A549 (cell line): Measurements from ENCODE around the gene ZBTB16.

ENCODE experiments used
- CHD4 ChIP-seq: fragments of 200-600 bp; sonication (generic); IDR thresholded peaks from 2 replicates; pipeline ENCODE4 v1.6.1; 2016; ENCODE audit warnings: antibody characterized with exemption, mild to moderate bottlenecking, borderline replicate concordance
- CTCF ChIP-seq: fragments of >200 bp; sonication (Bioruptor Twin); formaldehyde crosslinking; IDR thresholded peaks from 3 replicates; pipeline ENCODE4 v1.5.1; 2016
- EP300 ChIP-seq, 2 experiments: fragments of >200 bp; sonication (Bioruptor Twin); formaldehyde crosslinking; IDR thresholded peaks; 2 replicates in 1 of 2; 3 replicates in 1 of 2; pipeline ENCODE4 v1.6.1; 2016 to 2017
- HDAC2 ChIP-seq: fragments of 200-600 bp; sonication (generic); IDR thresholded peaks from 2 replicates; pipeline ENCODE4 v1.6.1; 2016
- HMGXB4 ChIP-seq: fragments of 250-450 bp; sonication (Bioruptor Pico); IDR thresholded peaks from 2 replicates; pipeline ENCODE4 v1.5.0; 2021; ENCODE audit warnings: mild to moderate bottlenecking, moderate library complexity, borderline replicate concordance
- KDM5A ChIP-seq: fragments of 200-600 bp; sonication (generic); IDR thresholded peaks from 2 replicates; pipeline ENCODE4 v1.6.1; 2016; ENCODE audit warnings: antibody characterized with exemption, mild to moderate bottlenecking
- MAX ChIP-seq: IDR thresholded peaks from 2 replicates; pipeline ENCODE4 v1.6.1; 2012
- RAD21 ChIP-seq, 2 experiments: fragments of >200 bp in 1 of 2; sonication (Bioruptor Twin) in 1 of 2; formaldehyde crosslinking in 1 of 2; IDR thresholded peaks in 1 of 2; conservative IDR thresholded peaks in 1 of 2; 2 replicates in 1 of 2; 3 replicates in 1 of 2; pipeline ENCODE4 v1.6.1; 2012 to 2018; ENCODE audit warnings: inconsistent platforms in 1 of 2
- REST ChIP-seq: fragments of 200-600 bp; sonication (generic); IDR thresholded peaks from 2 replicates; pipeline ENCODE4 v1.6.1; 2016; ENCODE audit warnings: antibody characterized with exemption, mild to moderate bottlenecking, moderate library complexity
- RFX5 ChIP-seq: fragments of 450-650 bp; IDR thresholded peaks from 2 replicates; pipeline ENCODE4 v1.7.1; 2014; ENCODE audit warnings: antibody characterized with exemption, mild to moderate bottlenecking, moderate library complexity
- USF2 ChIP-seq: fragments of 450-650 bp; IDR thresholded peaks from 2 replicates; pipeline ENCODE4 v1.6.1; 2014; ENCODE audit warnings: antibody characterized with exemption

- TF ChIP-seq REST, result no peak
- no peak for TF ChIP-seq CTCF
- no peak for TF ChIP-seq KDM5A
- no peak for TF ChIP-seq MAX
- no peak for TF ChIP-seq RAD21 (conservative IDR thresholded peaks at IDR 0.05 in 1 of 2, IDR thresholded peaks at IDR 0.05 in 1 of 2)
- TF ChIP-seq HMGXB4 (CRISPR knock-in tag), result no peak
- no peak for TF ChIP-seq USF2
- no peak for TF ChIP-seq RFX5
- no peak for TF ChIP-seq CHD4
- no peak for TF ChIP-seq HDAC2
- no peak for TF ChIP-seq EP300 (IDR thresholded peaks at IDR 0.05)
Measured at GRCh38 chr11:114250180-114250579, 190.7 kb downstream of the ZBTB16 start.
